Neural cell (in vitro differentiated cells): ENCODE measurements around the gene ZG16B. TPM values are rescaled to one million over a fixed set of nuclear protein-coding genes. Genes with fewer than 3 reads are reported as not detected.

ENCODE experiments used
- H2AFZ ChIP-seq: fragments of 200-600, 300-800 bp; sonication (generic), shearing (Covaris generic); 2 replicates; pipeline ENCODE4 v1.6.0; 2014; ENCODE audit warnings: low read depth, mild to moderate bottlenecking, antibody characterized with exemption, low read length, moderate library complexity
- H3F3A ChIP-seq: fragments of 200-600 bp; shearing (Covaris generic); 2 replicates; pipeline ENCODE4 v1.6.1; 2016; ENCODE audit warnings: mild to moderate bottlenecking, moderate library complexity, mixed read lengths, antibody characterized with exemption, low read length; ENCODE audit not compliant: insufficient read depth, poor library complexity, severe bottlenecking
- H3K27ac ChIP-seq: fragments of 200-600, 300-800 bp; sonication (generic), shearing (Covaris generic); 2 replicates; pipeline ENCODE4 v1.5.1; 2014; ENCODE audit warnings: mild to moderate bottlenecking, low read length, moderate library complexity
- H3K27me3 ChIP-seq: fragments of 300-800, 200-600 bp; sonication (generic), shearing (Covaris generic); 2 replicates; pipeline ENCODE4 v1.6.0; 2014; ENCODE audit warnings: mild to moderate bottlenecking, low read depth, low read length, moderate library complexity; ENCODE audit not compliant: insufficient read depth
- H3K36me3 ChIP-seq: fragments of 300-800, 200-600 bp; sonication (generic), shearing (Covaris generic); 2 replicates; pipeline ENCODE4 v1.5.1; 2014; ENCODE audit warnings: mild to moderate bottlenecking, antibody characterized with exemption, low read length, moderate library complexity; ENCODE audit not compliant: insufficient read depth
- H3K4me2 ChIP-seq: fragments of 300-800, 200-600 bp; sonication (generic), shearing (Covaris generic); 2 replicates; pipeline ENCODE4 v1.6.0; 2014; ENCODE audit warnings: mild to moderate bottlenecking, low read length
- H3K4me3 ChIP-seq: fragments of 300-800, 200-600 bp; sonication (generic), shearing (Covaris generic); 2 replicates; pipeline ENCODE4 v1.5.1; 2014; ENCODE audit warnings: mild to moderate bottlenecking, low read length, moderate library complexity
- H3K79me2 ChIP-seq: fragments of 200-600 bp; shearing (Covaris generic); replicated peaks from 2 replicates; pipeline ENCODE4 v1.6.0; 2014; ENCODE audit warnings: mild to moderate bottlenecking, low read length, moderate library complexity; ENCODE audit not compliant: insufficient read depth
- H3K9ac ChIP-seq: fragments of 300-800, 200-600 bp; sonication (generic), shearing (Covaris generic); 2 replicates; pipeline ENCODE4 v1.6.1; 2016; ENCODE audit warnings: mild to moderate bottlenecking, low read length, mixed read lengths
- H3K9me2 ChIP-seq: fragments of 200-600 bp; shearing (Covaris generic); 2 replicates; pipeline ENCODE4 v1.6.1; 2016; ENCODE audit warnings: mild to moderate bottlenecking, low read length, mixed read lengths; ENCODE audit not compliant: insufficient read depth
- H3K9me3 ChIP-seq: fragments of 200-600, 300-800 bp; sonication (generic), shearing (Covaris generic); 2 replicates; pipeline ENCODE4 v1.6.1; 2016; ENCODE audit warnings: mild to moderate bottlenecking, mixed run types, low read length, moderate library complexity, mixed read lengths
- H4K20me1 ChIP-seq: fragments of 200-600 bp; shearing (Covaris generic); 2 replicates; pipeline ENCODE4 v1.6.1; 2016; ENCODE audit warnings: mild to moderate bottlenecking, mixed run types; ENCODE audit not compliant: insufficient read depth
- EP300 ChIP-seq: fragments of 450-650 bp; conservative IDR thresholded peaks from 2 replicates; pipeline ENCODE4 v1.6.1; 2014; ENCODE audit warnings: antibody characterized with exemption, mild to moderate bottlenecking, moderate library complexity; ENCODE audit not compliant: poor library complexity, severe bottlenecking
- EZH2 ChIP-seq: fragments of 200-600, 300-800 bp; shearing (Covaris generic), sonication (generic); IDR thresholded peaks from 2 replicates; pipeline ENCODE4 v1.6.1; 2014; ENCODE audit warnings: antibody characterized with exemption, low read length, borderline replicate concordance, mild to moderate bottlenecking; ENCODE audit not compliant: insufficient read depth, poor library complexity, severe bottlenecking
- MXI1 ChIP-seq: fragments of 450-650 bp; conservative IDR thresholded peaks from 2 replicates; pipeline ENCODE4 v1.6.1; 2014; ENCODE audit warnings: antibody characterized with exemption, mild to moderate bottlenecking; ENCODE audit not compliant: poor library complexity, severe bottlenecking
- POLR2AphosphoS5 ChIP-seq: IDR thresholded peaks from 2 replicates; pipeline ENCODE4 v1.6.1; 2012
- RAD21 ChIP-seq: fragments of 450-650 bp; conservative IDR thresholded peaks from 2 replicates; pipeline ENCODE4 v1.6.1; 2014; ENCODE audit warnings: antibody characterized with exemption, mild to moderate bottlenecking, moderate library complexity
- SMC3 ChIP-seq: fragments of 450-650 bp; conservative IDR thresholded peaks from 2 replicates; pipeline ENCODE4 v1.6.1; 2014; ENCODE audit warnings: antibody characterized with exemption, mild to moderate bottlenecking, moderate library complexity; ENCODE audit not compliant: poor library complexity
- TAF1 ChIP-seq: IDR thresholded peaks from 2 replicates; pipeline ENCODE4 v1.6.1; 2012; ENCODE audit warnings: low read depth
- polyA plus RNA-seq: library from polyadenylated mRNA; depleted of rRNA; stranded (reverse); fragments of >200 nt; gene quantifications from 2 replicates; pipeline ENCODE4 v1.2.3, GENCODE V29; 2014
- TF ChIP-seq, protein P1 (sequence below): IDR thresholded peaks from 2 replicates; pipeline ENCODE4 v1.6.1; 2012; ENCODE audit warnings: borderline replicate concordance
- TF ChIP-seq, protein P2 (sequence below): fragments of 450-650 bp; IDR thresholded peaks from 2 replicates; pipeline ENCODE4 v1.5.1; 2014; ENCODE audit warnings: antibody characterized with exemption, mild to moderate bottlenecking, moderate library complexity; ENCODE audit not compliant: poor library complexity, severe bottlenecking

ZG16B gene
- polyA plus RNA-seq, 1 donor from 2014 or later, result not detected

DNA sequence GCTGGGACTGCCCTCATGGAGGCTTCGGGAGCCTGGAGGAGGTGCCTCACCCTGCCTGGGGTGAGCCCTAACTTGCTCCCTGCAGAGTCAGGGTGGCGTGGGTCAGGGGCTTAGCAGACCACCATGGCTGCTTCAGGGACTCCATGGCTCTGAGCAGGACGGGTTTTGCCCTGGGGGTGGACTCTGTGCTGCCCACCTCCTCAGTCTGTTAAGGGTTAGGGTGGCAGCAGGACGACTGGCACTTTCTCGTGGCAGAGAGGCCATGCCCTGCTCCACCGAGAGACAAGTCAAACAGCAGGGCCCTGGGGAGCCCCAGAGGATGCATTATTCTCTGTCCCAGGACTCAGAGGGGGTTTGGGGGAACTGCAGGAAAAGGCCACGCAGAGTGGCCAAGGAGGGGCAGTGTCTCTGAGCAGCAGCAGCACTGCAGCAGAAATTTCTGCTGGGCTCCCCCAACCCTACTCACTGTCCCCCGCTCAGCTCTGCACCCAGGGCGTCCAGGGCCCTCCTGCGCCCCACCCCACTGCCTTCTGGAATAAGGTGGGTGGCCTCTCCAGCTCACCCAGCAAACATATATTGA, 29.7 kb downstream of the ZG16B start:
- Histone ChIP-seq H3K79me2 (no peaks in the 10 kb centered on the region), H3K4me2 (no peak overlapping the region), H3K9me2 (no peaks in the 10 kb centered on the region), H3K9ac (no peak overlapping the region), H3K27ac (no peak overlapping the region), H3K9me3 (no peaks in the 10 kb centered on the region), H3K27me3 (peaks cover 40% of the 10 kb centered on the region), H3K36me3 (no peaks in the 10 kb centered on the region), H3K4me3 (no peak overlapping the region), H3F3A (no peaks in the 10 kb centered on the region), H2AFZ (no peak overlapping the region), H4K20me1 (no peaks in the 10 kb centered on the region)
- TF ChIP-seq, protein P1, sequence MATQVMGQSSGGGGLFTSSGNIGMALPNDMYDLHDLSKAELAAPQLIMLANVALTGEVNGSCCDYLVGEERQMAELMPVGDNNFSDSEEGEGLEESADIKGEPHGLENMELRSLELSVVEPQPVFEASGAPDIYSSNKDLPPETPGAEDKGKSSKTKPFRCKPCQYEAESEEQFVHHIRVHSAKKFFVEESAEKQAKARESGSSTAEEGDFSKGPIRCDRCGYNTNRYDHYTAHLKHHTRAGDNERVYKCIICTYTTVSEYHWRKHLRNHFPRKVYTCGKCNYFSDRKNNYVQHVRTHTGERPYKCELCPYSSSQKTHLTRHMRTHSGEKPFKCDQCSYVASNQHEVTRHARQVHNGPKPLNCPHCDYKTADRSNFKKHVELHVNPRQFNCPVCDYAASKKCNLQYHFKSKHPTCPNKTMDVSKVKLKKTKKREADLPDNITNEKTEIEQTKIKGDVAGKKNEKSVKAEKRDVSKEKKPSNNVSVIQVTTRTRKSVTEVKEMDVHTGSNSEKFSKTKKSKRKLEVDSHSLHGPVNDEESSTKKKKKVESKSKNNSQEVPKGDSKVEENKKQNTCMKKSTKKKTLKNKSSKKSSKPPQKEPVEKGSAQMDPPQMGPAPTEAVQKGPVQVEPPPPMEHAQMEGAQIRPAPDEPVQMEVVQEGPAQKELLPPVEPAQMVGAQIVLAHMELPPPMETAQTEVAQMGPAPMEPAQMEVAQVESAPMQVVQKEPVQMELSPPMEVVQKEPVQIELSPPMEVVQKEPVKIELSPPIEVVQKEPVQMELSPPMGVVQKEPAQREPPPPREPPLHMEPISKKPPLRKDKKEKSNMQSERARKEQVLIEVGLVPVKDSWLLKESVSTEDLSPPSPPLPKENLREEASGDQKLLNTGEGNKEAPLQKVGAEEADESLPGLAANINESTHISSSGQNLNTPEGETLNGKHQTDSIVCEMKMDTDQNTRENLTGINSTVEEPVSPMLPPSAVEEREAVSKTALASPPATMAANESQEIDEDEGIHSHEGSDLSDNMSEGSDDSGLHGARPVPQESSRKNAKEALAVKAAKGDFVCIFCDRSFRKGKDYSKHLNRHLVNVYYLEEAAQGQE, result no peak
- TF ChIP-seq TAF1 (no peak), MXI1 (no peak), RAD21 (no peak), EP300 (no peak), POLR2AphosphoS5 (no peak), SMC3 (no peak), EZH2 (no peak)
- TF ChIP-seq, protein P2, sequence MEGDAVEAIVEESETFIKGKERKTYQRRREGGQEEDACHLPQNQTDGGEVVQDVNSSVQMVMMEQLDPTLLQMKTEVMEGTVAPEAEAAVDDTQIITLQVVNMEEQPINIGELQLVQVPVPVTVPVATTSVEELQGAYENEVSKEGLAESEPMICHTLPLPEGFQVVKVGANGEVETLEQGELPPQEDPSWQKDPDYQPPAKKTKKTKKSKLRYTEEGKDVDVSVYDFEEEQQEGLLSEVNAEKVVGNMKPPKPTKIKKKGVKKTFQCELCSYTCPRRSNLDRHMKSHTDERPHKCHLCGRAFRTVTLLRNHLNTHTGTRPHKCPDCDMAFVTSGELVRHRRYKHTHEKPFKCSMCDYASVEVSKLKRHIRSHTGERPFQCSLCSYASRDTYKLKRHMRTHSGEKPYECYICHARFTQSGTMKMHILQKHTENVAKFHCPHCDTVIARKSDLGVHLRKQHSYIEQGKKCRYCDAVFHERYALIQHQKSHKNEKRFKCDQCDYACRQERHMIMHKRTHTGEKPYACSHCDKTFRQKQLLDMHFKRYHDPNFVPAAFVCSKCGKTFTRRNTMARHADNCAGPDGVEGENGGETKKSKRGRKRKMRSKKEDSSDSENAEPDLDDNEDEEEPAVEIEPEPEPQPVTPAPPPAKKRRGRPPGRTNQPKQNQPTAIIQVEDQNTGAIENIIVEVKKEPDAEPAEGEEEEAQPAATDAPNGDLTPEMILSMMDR, result no peak

DNA sequence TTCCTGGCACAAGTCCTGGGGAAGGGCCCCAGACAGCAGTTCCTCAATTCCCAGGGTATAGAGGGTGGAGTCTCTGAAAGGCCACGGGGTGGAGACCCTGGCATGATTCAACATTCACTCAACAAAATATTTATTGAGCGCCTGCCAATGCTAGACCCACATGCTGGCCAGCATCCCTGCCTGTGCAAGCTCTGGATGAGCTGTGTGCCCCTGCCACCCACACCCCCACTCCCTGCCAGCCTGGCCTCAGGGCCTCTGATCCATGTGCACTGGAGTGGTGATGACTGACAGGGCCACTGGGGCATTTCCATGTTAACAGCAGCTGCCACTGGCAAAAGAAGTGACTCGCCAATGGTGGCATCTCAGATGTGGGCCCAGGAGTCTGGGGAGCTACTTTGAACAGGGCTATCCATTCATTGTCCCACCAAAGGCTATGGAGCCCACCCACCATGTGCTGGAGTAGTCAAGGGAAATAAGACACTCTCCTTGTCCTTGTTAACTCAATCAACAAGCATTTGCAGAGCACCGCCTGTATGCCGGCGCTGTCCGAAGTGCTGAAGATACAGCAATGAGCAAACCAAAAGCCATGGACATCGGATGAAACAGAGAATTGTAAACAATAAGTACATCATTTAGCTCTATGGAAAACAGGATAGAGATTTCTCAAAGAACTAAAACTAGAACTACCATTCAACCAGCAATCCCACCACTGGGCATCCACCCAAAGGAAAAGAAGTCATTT, 30.9 kb downstream of the ZG16B start:
- Histone ChIP-seq H3K4me3 (no peak overlapping the region), H3F3A (no peaks in the 10 kb centered on the region), H3K27ac (no peak overlapping the region), H2AFZ (no peak overlapping the region), H3K4me2 (no peak overlapping the region), H3K9me2 (no peaks in the 10 kb centered on the region), H3K36me3 (no peaks in the 10 kb centered on the region), H3K9me3 (no peaks in the 10 kb centered on the region), H3K27me3 (peaks cover 51% of the 10 kb centered on the region), H3K79me2 (no peaks in the 10 kb centered on the region), H3K9ac (no peak overlapping the region), H4K20me1 (no peaks in the 10 kb centered on the region)
- TF ChIP-seq EZH2, result no peak
- no peak for TF ChIP-seq SMC3
- no peak for TF ChIP-seq RAD21
